ENCODE data around the gene BDKRB2.

Gene BDKRB2

DNA sequence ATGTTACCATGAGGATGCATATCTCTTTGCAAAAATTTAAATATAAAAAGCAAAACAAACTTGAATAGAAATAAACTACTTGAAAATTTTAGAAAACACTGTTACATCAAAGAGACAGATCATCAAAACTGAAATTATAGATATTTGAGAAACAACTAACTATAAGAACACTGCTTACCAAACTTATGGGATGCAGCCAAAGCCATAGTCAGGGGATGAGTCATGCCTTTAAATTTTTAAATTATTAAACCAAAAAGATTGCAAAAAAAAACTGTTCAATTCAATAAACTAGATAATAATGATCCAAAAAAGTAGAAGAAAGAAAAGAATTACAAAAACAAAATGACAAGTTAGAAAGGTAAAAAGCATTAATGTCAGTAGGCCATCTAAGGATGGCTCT lies 7.5 kb downstream of the BDKRB2 start:
- no peak overlapping the region for H3K27ac ChIP-seq
- TF ChIP-seq, protein P1, sequence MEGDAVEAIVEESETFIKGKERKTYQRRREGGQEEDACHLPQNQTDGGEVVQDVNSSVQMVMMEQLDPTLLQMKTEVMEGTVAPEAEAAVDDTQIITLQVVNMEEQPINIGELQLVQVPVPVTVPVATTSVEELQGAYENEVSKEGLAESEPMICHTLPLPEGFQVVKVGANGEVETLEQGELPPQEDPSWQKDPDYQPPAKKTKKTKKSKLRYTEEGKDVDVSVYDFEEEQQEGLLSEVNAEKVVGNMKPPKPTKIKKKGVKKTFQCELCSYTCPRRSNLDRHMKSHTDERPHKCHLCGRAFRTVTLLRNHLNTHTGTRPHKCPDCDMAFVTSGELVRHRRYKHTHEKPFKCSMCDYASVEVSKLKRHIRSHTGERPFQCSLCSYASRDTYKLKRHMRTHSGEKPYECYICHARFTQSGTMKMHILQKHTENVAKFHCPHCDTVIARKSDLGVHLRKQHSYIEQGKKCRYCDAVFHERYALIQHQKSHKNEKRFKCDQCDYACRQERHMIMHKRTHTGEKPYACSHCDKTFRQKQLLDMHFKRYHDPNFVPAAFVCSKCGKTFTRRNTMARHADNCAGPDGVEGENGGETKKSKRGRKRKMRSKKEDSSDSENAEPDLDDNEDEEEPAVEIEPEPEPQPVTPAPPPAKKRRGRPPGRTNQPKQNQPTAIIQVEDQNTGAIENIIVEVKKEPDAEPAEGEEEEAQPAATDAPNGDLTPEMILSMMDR (IDR thresholded peaks at IDR 0.05; ENCODE audit: low read depth, low read length), result no peak
- no peaks in the 10 kb centered on the region for H3K36me3 ChIP-seq
- H3K9me3 ChIP-seq (ENCODE audit: severe bottlenecking), result no peaks in the 10 kb centered on the region
- H3K27me3 ChIP-seq (ENCODE audit: insufficient read depth, low read depth, severe bottlenecking), result no peaks in the 10 kb centered on the region
- no peak for DNase-seq
- H3K4me3 ChIP-seq (ENCODE audit: low read depth, low read length), result no peak overlapping the region

DNA sequence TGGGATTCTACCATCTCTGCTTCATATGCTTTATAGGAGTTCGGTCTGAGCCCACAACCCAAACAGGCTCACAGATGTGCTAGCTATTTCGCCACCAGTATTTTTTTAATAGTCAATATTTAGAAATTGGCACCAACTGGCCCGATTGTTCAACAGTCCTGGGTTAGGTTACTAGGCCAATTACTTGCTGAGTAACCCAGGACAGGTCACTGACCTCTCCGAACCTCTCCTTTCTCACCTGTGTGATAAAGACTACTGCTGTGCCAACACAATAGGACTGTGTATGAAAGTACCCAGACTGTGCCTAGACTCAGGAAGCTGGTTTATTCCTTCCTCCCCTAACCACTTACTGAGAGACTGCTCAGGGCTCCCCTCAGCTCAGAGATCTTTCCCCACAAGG lies 8.3 kb downstream of the BDKRB2 start:
- Histone ChIP-seq H3K27me3 (ENCODE audit: insufficient read depth, low read depth, severe bottlenecking) (no peaks in the 10 kb centered on the region), H3K9me3 (ENCODE audit: severe bottlenecking) (no peaks in the 10 kb centered on the region), H3K4me3 (ENCODE audit: low read depth, low read length) (no peak overlapping the region), H3K36me3 (no peaks in the 10 kb centered on the region), H3K27ac (no peak overlapping the region)
- DNase-seq, result no peak
- TF ChIP-seq, protein P1 (IDR thresholded peaks at IDR 0.05; ENCODE audit: low read depth, low read length), result no peak

DNA sequence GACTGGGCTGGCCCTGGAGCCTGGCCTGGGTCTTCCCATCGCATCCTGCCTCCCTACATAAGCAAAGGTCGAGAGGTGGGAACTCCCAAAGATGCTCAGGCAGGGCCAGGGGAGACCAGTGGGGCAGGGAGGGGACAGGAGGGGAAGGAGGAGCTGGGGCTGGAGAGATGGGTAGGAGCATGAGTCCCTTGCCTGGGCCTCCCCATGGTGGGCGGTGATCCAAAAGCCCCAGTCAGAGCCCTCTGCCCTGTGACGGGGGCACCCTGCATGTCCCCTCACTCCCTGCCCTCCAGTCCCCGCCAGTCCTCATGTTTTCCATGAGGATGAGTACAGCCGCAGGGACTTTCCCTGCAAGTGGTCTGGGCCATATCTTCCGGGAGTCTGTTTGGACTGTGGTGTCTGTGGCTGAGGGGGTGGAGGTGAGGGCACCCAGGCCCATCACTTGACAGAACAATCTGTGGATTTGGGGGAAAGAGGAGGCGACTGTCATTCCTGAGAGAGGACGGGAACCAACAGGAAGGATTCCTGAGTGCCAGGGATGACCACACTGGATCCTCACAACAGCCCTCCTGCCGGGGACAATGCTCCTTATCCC lies 9.3 kb downstream of the BDKRB2 start:
- no peaks in the 10 kb centered on the region for H3K9me3 ChIP-seq (ENCODE audit: severe bottlenecking)
- no peaks in the 10 kb centered on the region for H3K36me3 ChIP-seq
- no peaks in the 10 kb centered on the region for H3K27me3 ChIP-seq (ENCODE audit: insufficient read depth, low read depth, severe bottlenecking)
- no peak overlapping the region for H3K27ac ChIP-seq
- TF ChIP-seq, protein P1 (IDR thresholded peaks at IDR 0.05; ENCODE audit: low read depth, low read length), result no peak
- H3K4me3 ChIP-seq (ENCODE audit: low read depth, low read length), result no peak overlapping the region
- no peak for DNase-seq

DNA sequence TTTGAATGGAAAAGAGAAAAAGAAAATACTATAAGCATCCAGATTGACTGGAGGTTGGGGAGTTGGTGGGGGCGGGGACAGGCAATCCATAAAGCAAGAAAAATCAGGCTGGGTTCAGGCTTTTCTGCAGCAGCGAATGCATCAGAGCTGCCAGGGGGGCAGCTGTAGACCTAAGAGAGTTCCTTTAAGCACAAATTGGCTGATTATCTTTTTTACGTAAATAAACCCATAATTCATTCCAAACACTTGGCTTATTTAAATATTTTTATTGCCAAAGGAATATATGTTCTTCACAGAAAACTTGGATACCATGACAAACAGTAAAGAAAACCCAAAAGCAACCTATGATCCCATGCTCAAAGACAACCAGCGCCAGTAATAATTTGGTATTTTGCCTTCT lies 10.2 kb downstream of the BDKRB2 start:
- no peak overlapping the region for H3K4me3 ChIP-seq (ENCODE audit: low read depth, low read length)
- DNase-seq, result no peak
- H3K36me3 ChIP-seq, result no peaks in the 10 kb centered on the region
- H3K27me3 ChIP-seq (ENCODE audit: insufficient read depth, low read depth, severe bottlenecking), result no peaks in the 10 kb centered on the region
- H3K9me3 ChIP-seq (ENCODE audit: severe bottlenecking), result no peaks in the 10 kb centered on the region
- TF ChIP-seq, protein P1 (IDR thresholded peaks at IDR 0.05; ENCODE audit: low read depth, low read length), result no peak
- no peak overlapping the region for H3K27ac ChIP-seq

DNA sequence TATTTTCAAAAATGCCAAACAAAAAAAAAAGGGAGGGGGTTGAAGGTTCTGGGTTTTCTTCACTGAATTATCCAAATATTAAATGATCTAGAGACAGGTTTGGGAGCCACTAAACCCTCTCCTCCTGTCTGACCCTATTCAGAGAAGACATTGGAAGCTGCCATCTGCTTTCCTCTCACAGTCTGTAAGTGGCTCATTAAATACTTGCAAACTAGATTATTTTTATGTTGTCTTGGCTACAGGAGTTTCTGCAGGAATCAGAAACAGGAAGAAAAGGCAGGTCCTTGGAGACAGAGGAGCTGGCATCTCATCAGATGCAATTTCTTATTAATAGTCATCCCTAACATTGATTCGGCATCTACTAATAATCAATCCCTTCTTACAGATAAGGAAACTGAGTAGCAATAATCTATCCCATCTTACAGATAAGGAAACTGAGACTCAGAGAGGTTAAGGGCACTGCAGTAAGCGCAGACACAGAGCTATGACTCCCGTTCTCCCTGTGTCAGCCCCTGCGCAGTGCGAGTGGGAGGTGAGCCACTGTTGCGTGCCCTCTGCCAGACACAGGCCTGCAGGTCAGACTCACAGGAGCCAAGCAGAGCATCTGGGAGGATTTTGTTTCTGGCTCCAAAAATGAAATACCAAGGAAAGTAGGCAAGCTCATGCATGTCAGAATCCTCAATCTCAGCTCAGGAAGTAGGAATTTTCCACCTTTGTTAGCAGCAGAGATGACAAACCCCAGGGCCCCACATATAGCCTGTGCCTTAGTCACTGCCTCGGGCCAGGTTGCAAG lies 11.0 kb downstream of the BDKRB2 start:
- Histone ChIP-seq H3K9me3 (ENCODE audit: severe bottlenecking) (no peaks in the 10 kb centered on the region), H3K27me3 (ENCODE audit: insufficient read depth, low read depth, severe bottlenecking) (no peaks in the 10 kb centered on the region), H3K27ac (no peak overlapping the region), H3K36me3 (no peaks in the 10 kb centered on the region), H3K4me3 (ENCODE audit: low read depth, low read length) (no peak overlapping the region)
- TF ChIP-seq, protein P1 (IDR thresholded peaks at IDR 0.05; ENCODE audit: low read depth, low read length), result no peak
- no peak for DNase-seq

All from WERI-Rb-1 (cell line).